ENCODE measurements around the gene TCHH. TPM values are rescaled to one million over a fixed set of nuclear protein-coding genes. Genes with fewer than 3 reads are reported as not detected.
"Not testable (repeated sequence)": the region's sequence is repeated elsewhere in the genome, so short reads cannot be mapped to it uniquely, and the experiment has no call there.

Gene TCHH
- 0.06 TPM in 1 of 2 replicates, not detected in the other for total RNA-seq (2014; rRNA removed)
- 0.07 TPM for polyA plus RNA-seq (2012)

- no peak for DNase-seq (ENCODE audit: low read depth)
These were observed at the start of gene TCHH for GRCh38 chr1:152115344-152115743. Gene TCHH, minus strand, starts transcription at chr1:152115444. Its CDS starts 1,364 bp downstream, at chr1:152114080.

GRCh38 chr1:152164517-152165136 is 49.4 kb upstream of the TCHH start:
- no peak for DNase-seq (ENCODE audit: low read depth)

- peak; percentile 95 for DNase-seq (ENCODE audit: low read depth)
These were observed 47.7 kb upstream of the TCHH start for GRCh38 chr1:152162792-152163463.

GRCh38 chr1:152160576-152160975 is 45.3 kb upstream of the TCHH start:
- no peak for DNase-seq (ENCODE audit: low read depth)

GRCh38 chr1:152159144-152159543 is 43.9 kb upstream of the TCHH start, which contains the start of gene RPTN:
Gene RPTN, minus strand, starts transcription at chr1:152159228. Its CDS starts 1,339 bp downstream, at chr1:152157889.
- no peak for DNase-seq (ENCODE audit: low read depth)

GRCh38 chr1:152153996-152154395 is 38.8 kb upstream of the TCHH start:
- no peak for DNase-seq (ENCODE audit: low read depth)

- DNase-seq (ENCODE audit: low read depth): no peak
These were observed 36.4 kb upstream of the TCHH start for GRCh38 chr1:152151646-152152045.

GRCh38 chr1:152148981-152149380 is 33.7 kb upstream of the TCHH start:
- DNase-seq (ENCODE audit: low read depth): no peak

- DNase-seq (ENCODE audit: low read depth): no peak
These were observed 32.8 kb upstream of the TCHH start for GRCh38 chr1:152148051-152148450.

GRCh38 chr1:152145769-152146168 is 30.5 kb upstream of the TCHH start:
- no peak for DNase-seq (ENCODE audit: low read depth)

- not testable (repeated sequence) for DNase-seq (ENCODE audit: low read depth)
These were observed 29.5 kb upstream of the TCHH start for GRCh38 chr1:152144674-152145183.

GRCh38 chr1:152143150-152143887 is 28.1 kb upstream of the TCHH start:
- no peak for DNase-seq (ENCODE audit: low read depth)

- DNase-seq (ENCODE audit: low read depth): peak; percentile 69
These were observed 26.8 kb upstream of the TCHH start for GRCh38 chr1:152141971-152142584.

- DNase-seq (ENCODE audit: low read depth): no peak
These were observed 22.0 kb upstream of the TCHH start for GRCh38 chr1:152137215-152137614.

- no peak for DNase-seq (ENCODE audit: low read depth)
These were observed 14.9 kb upstream of the TCHH start for GRCh38 chr1:152130186-152130585.

- no peak for DNase-seq (ENCODE audit: low read depth)
These were observed 12.4 kb upstream of the TCHH start for GRCh38 chr1:152127673-152128072.

- DNase-seq (ENCODE audit: low read depth): no peak
These were observed 10.7 kb upstream of the TCHH start for GRCh38 chr1:152125834-152126443.

GRCh38 chr1:152118915-152119314 is 3.7 kb upstream of the TCHH start:
- DNase-seq (ENCODE audit: low read depth): no peak

GRCh38 chr1:152112885-152113432 is 2.3 kb downstream of the TCHH start:
- DNase-seq (ENCODE audit: low read depth): no peak

- peak; percentile 21 for DNase-seq (ENCODE audit: low read depth)
These were observed 3.0 kb downstream of the TCHH start for GRCh38 chr1:152112101-152112884.

Data from LHCN-M2 (cell line).